Astrocyte (in vitro differentiated cells and primary cell): ENCODE data around the gene BRICD5. TPM values are rescaled to one million over a fixed set of nuclear protein-coding genes. Genes with fewer than 3 reads are reported as not detected.

Experiments used
- DNase-seq: peaks from one replicate; pipeline ENCODE4 v3.0.0-alpha.2; 2010; ENCODE audit warnings: low read depth
- FAIRE-seq: peaks from 2 replicates; lab custom pipeline; 2011; peaks lifted over from hg19 to GRCh38; lab: Jason Lieb, UNC
- H2AFZ ChIP-seq: 2 replicates; pipeline ENCODE4 v1.6.0; 2012; ENCODE audit warnings: low read depth, low read length, inconsistent platforms
- H3K27ac ChIP-seq: 2 replicates; pipeline ENCODE4 v1.5.1; 2011; ENCODE audit warnings: low read depth, low read length, inconsistent platforms
- H3K27me3 ChIP-seq: 2 replicates; pipeline ENCODE4 v1.6.0; 2011; ENCODE audit warnings: low read length, inconsistent platforms; ENCODE audit not compliant: insufficient read depth
- H3K36me3 ChIP-seq: 2 replicates; pipeline ENCODE4 v1.5.1; 2011; ENCODE audit warnings: low read length, inconsistent platforms; ENCODE audit not compliant: insufficient read depth
- H3K4me1 ChIP-seq: 2 replicates; pipeline ENCODE4 v1.5.1; 2011; ENCODE audit warnings: low read length, inconsistent platforms; ENCODE audit not compliant: insufficient read depth
- H3K4me2 ChIP-seq: 2 replicates; pipeline ENCODE4 v1.6.0; 2012; ENCODE audit warnings: low read length, inconsistent platforms
- H3K4me3 ChIP-seq: 2 replicates; pipeline ENCODE4 v1.5.1; 2011; ENCODE audit warnings: low read depth, mild to moderate bottlenecking, low read length, inconsistent platforms; ENCODE audit not compliant: insufficient read depth
- H3K79me2 ChIP-seq: 2 replicates; pipeline ENCODE4 v1.6.0; 2012; ENCODE audit warnings: mild to moderate bottlenecking, low read length, inconsistent platforms; ENCODE audit not compliant: insufficient read depth
- H3K9ac ChIP-seq: 2 replicates; pipeline ENCODE4 v1.6.0; 2012; ENCODE audit warnings: mild to moderate bottlenecking, low read length, inconsistent platforms
- H3K9me3 ChIP-seq: 2 replicates; pipeline ENCODE4 v1.5.1; 2012; ENCODE audit warnings: low read depth, mild to moderate bottlenecking, low read length, inconsistent platforms; ENCODE audit not compliant: insufficient read depth
- H4K20me1 ChIP-seq: 2 replicates; pipeline ENCODE4 v1.6.0; 2012; ENCODE audit warnings: low read length, inconsistent platforms; ENCODE audit not compliant: insufficient read depth
- H3K27ac Mint-ChIP-seq: one replicate; pipeline ENCODE4 v1.8.0; 2021; ENCODE audit warnings: mild to moderate bottlenecking, mixed read lengths; ENCODE audit not compliant: unreplicated experiment
- H3K27me3 Mint-ChIP-seq: one replicate; pipeline ENCODE4 v1.8.0; 2021; ENCODE audit warnings: low read depth, mixed read lengths; ENCODE audit not compliant: unreplicated experiment
- H3K36me3 Mint-ChIP-seq: one replicate; pipeline ENCODE4 v1.8.0; 2021; ENCODE audit warnings: low read depth, mixed read lengths; ENCODE audit not compliant: unreplicated experiment
- H3K4me1 Mint-ChIP-seq: one replicate; pipeline ENCODE4 v1.8.0; 2021; ENCODE audit warnings: low read depth, mixed read lengths; ENCODE audit not compliant: unreplicated experiment
- H3K4me3 Mint-ChIP-seq: one replicate; pipeline ENCODE4 v1.8.0; 2021; ENCODE audit warnings: mild to moderate bottlenecking, moderate library complexity, mixed read lengths; ENCODE audit not compliant: unreplicated experiment
- H3K9me3 Mint-ChIP-seq: one replicate; pipeline ENCODE4 v1.8.0; 2021; ENCODE audit warnings: mild to moderate bottlenecking, mixed read lengths; ENCODE audit not compliant: unreplicated experiment
- CTCF ChIP-seq: IDR thresholded peaks from 2 replicates; pipeline ENCODE4 v1.5.1; 2011; ENCODE audit warnings: low read depth, mild to moderate bottlenecking, inconsistent platforms, low read length, moderate library complexity; ENCODE audit not compliant: insufficient read depth
- EZH2 ChIP-seq: IDR thresholded peaks from 2 replicates; pipeline ENCODE4 v1.6.1; 2012; ENCODE audit warnings: mild to moderate bottlenecking, low read length, inconsistent platforms; ENCODE audit not compliant: insufficient read depth
- total RNA-seq: library from RNA; stranded (reverse); gene quantifications from 2 replicates; pipeline ENCODE4 v1.2.1, GENCODE V29; 2021

The BRICD5 gene
- total RNA-seq, 1 donor from 2014 or later = 6.4 TPM

GRCh38 chr16:2252806-2253148, 42.1 kb upstream of the BRICD5 start:
- Mint-ChIP-seq H3K4me1 (peaks cover 9% of the 10 kb centered on the region), H3K27me3 (no peaks in the 10 kb centered on the region), H3K4me3 (peak overlapping the region; percentile 64), H3K9me3 (no peaks in the 10 kb centered on the region), H3K36me3 (peaks cover 15% of the 10 kb centered on the region), H3K27ac (no peak overlapping the region)
- Histone ChIP-seq H3K27ac (peak overlapping the region; percentile 19), H2AFZ (no peak overlapping the region), H3K4me2 (no peak overlapping the region), H3K9ac (no peak overlapping the region), H3K9me3 (no peaks in the 10 kb centered on the region), H3K4me3 (no peak overlapping the region), H3K79me2 (peaks cover 21% of the 10 kb centered on the region), H3K27me3 (no peaks in the 10 kb centered on the region), H3K4me1 (peaks cover 7% of the 10 kb centered on the region), H4K20me1 (peaks cover 56% of the 10 kb centered on the region), H3K36me3 (peaks cover 41% of the 10 kb centered on the region)
- FAIRE-seq (no peak), DNase-seq (no peak)
- no peak for TF ChIP-seq EZH2
- no peak for TF ChIP-seq CTCF

GRCh38 chr16:2251296-2252111, 40.8 kb upstream of the BRICD5 start, which contains the start of gene ECI1:
ECI1 (minus strand) TSS chr16:2251587; CDS start chr16:2251566, 21 bp downstream.
- FAIRE-seq = no peak

More at GRCh38 chr16:2251296-2252111, 40.8 kb upstream of the BRICD5 start, which contains the start of gene ECI1:
- Histone ChIP-seq H3K4me2 (peak within 1 kb of the TSS; percentile 89), H3K4me3 (peak within 1 kb of the TSS; percentile 72), H3K4me1 (peaks cover 7% of the 10 kb centered on the region), H2AFZ (no peak within 1 kb of the TSS), H3K27me3 (no peaks in the 10 kb centered on the region), H4K20me1 (peaks cover 43% of the 10 kb centered on the region), H3K9me3 (no peaks in the 10 kb centered on the region), H3K79me2 (peaks cover 8% of the 10 kb centered on the region), H3K36me3 (peaks cover 28% of the 10 kb centered on the region), H3K27ac (peak within 1 kb of the TSS; percentile 50), H3K9ac (peak within 1 kb of the TSS; percentile 85)
- H3K27me3 Mint-ChIP-seq = no peaks in the 10 kb centered on the region
- peak within 1 kb of the TSS; percentile 89 for H3K27ac Mint-ChIP-seq
- peak; percentile 84 for DNase-seq
- peaks cover 9% of the 10 kb centered on the region for H3K4me1 Mint-ChIP-seq
- peaks cover 8% of the 10 kb centered on the region for H3K36me3 Mint-ChIP-seq
- TF ChIP-seq EZH2 = no peak
- TF ChIP-seq CTCF = peak; percentile 19
- H3K4me3 Mint-ChIP-seq = peak within 1 kb of the TSS; percentile 92
- no peaks in the 10 kb centered on the region for H3K9me3 Mint-ChIP-seq
